ENCODE results near the gene RAB40B. TPM values are rescaled to one million over a fixed set of nuclear protein-coding genes. Genes with fewer than 3 reads are reported as not detected.

RAB40B gene, protein sequence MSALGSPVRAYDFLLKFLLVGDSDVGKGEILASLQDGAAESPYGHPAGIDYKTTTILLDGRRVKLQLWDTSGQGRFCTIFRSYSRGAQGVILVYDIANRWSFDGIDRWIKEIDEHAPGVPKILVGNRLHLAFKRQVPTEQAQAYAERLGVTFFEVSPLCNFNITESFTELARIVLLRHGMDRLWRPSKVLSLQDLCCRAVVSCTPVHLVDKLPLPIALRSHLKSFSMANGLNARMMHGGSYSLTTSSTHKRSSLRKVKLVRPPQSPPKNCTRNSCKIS
- total RNA-seq = 4.7 and 4.9 TPM in 2 replicates
- 2.5 TPM for total RNA-seq (2013)
- 2.4 and 8.0 TPM in 2 replicates for polyA plus RNA-seq
- polyA minus RNA-seq = 4.2 and 6.6 TPM in 2 replicates

DNA sequence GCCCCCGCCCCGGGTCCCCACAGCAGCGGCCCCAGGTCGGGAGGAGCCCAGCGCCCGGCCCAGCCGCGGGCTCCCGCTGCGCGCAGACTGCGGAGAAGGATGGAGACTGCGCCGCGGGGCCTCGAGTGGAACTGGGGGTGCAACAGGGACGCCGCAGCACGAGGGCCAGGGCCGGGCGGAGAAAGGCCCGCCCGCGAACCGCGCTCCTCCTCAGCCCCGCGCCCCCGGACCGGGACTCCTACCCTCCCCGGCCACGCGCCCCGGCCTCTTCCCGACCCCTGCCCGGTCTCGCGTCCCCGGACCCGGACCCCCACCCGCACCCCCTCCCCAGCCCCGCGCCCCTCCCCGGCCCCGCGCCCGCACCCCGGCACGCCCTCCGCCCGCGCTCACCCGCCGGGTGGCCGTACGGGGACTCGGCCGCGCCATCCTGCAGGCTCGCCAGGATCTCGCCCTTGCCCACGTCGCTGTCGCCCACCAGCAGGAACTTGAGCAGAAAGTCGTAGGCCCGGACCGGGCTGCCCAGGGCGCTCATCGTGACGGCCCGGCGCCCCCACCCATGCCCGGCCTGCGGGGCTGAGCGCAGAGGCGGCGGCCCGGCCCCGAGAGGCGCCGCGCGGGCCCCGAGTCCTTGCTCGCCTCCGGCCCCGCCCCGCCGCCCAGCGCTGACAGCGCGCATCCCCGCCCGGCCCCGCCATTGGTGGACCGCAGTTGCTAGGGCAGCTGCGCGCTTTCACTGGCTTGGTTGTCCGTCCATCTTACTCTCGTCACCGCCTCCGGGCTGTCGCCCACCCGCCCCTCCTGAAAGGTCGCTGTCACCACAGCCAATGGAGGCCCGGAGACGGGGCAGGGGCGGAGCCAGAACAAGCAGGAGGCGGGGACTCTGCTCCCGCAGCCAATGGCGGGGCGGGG is at the start of gene RAB40B:
Gene RAB40B (minus strand): TSS at position 634 of the 909 bp plus-strand sequence. CDS start 102 bp downstream, at position 532.
- intact Hi-C loops (cut with micrococcal nuclease) = loop anchor here (1.0 kb wide), 2 partner anchors 18 to 53 kb away; partner anchors contain the start of gene FN3KRP

More for the DNA sequence above, at the start of gene RAB40B:
- Histone ChIP-seq H3K79me2 (ENCODE audit: control insufficient read depth, insufficient read depth, low read length) (peaks cover 3% of the 10 kb centered on the region), H3K27ac (ENCODE audit: low read length in 2 of 2) (no peak within 1 kb of the TSS), H4K20me1 (ENCODE audit: control insufficient read depth, insufficient read depth, low read length, poor library complexity, severe bottlenecking) (peaks cover 5% of the 10 kb centered on the region), H3K27me3 (replicated peaks in 1 of 4; ENCODE audit: control extremely low read depth in 1 of 4, control insufficient read depth in 3 of 4, insufficient read depth in 4 of 4, low read length in 3 of 4) (peaks cover 0 to 11% (median 3%) of the 10 kb centered on the region in 4 experiments), H3K9me3 (ENCODE audit: control extremely low read depth in 1 of 3, control insufficient read depth in 2 of 3, insufficient read depth in 1 of 3, low read length in 2 of 3) (peaks cover 0 to 28% (median 7%) of the 10 kb centered on the region in 3 donors), H3K4me2 (replicated peaks; ENCODE audit: low read depth, low read length, poor library complexity, severe bottlenecking) (peak within 1 kb of the TSS; percentile 95), H3K9ac (ENCODE audit: low read length) (peak within 1 kb of the TSS; percentile 67), H2AFZ (ENCODE audit: insufficient read depth, low read depth, low read length, poor library complexity, severe bottlenecking) (peak within 1 kb of the TSS; percentile 86), H3K4me1 (ENCODE audit: control insufficient read depth in 2 of 2, insufficient read depth in 2 of 2, low read length in 2 of 2) (peaks cover 8 to 16% of the 10 kb centered on the region in 2 donors), H3K36me3 (replicated peaks in 1 of 2; ENCODE audit: control extremely low read depth in 1 of 2, control insufficient read depth in 1 of 2, extremely low read depth in 1 of 2, insufficient read depth in 2 of 2, low read length in 1 of 2) (no peaks in the 10 kb centered on the region), H3K4me3 (ENCODE audit: control extremely low read depth in 1 of 5, extremely low read depth in 1 of 5, insufficient read depth in 1 of 5, low read depth in 2 of 5, low read length in 4 of 5) (peak within 1 kb of the TSS; percentile 17 to 72 (median 61))
- H3K9me3 Mint-ChIP-seq (ENCODE audit: insufficient read depth) = peaks cover 6% of the 10 kb centered on the region
- H3K27ac Mint-ChIP-seq = peak within 1 kb of the TSS; percentile 64
- peak; percentile 99 for DNase-seq
- TF ChIP-seq, protein P1, sequence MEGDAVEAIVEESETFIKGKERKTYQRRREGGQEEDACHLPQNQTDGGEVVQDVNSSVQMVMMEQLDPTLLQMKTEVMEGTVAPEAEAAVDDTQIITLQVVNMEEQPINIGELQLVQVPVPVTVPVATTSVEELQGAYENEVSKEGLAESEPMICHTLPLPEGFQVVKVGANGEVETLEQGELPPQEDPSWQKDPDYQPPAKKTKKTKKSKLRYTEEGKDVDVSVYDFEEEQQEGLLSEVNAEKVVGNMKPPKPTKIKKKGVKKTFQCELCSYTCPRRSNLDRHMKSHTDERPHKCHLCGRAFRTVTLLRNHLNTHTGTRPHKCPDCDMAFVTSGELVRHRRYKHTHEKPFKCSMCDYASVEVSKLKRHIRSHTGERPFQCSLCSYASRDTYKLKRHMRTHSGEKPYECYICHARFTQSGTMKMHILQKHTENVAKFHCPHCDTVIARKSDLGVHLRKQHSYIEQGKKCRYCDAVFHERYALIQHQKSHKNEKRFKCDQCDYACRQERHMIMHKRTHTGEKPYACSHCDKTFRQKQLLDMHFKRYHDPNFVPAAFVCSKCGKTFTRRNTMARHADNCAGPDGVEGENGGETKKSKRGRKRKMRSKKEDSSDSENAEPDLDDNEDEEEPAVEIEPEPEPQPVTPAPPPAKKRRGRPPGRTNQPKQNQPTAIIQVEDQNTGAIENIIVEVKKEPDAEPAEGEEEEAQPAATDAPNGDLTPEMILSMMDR (IDR thresholded peaks at IDR 0.05) = no peak
- no peak for TF ChIP-seq EZH2 (IDR thresholded peaks at IDR 0.05; ENCODE audit: borderline replicate concordance, insufficient read depth, low read depth, low read length, poor library complexity, severe bottlenecking)
- under 1% methylated on average over 99 of the region's 112 CpGs for WGBS (ENCODE audit: insufficient coverage)
- ChIA-PET POLR2A (interaction anchor here (1.1 kb wide), 1 partner anchor 18 kb away, joined by 4 read pairs; the partner anchor contains the start of gene FN3KRP), CTCF (interaction anchor here (0.9 kb wide), 1 partner anchor 10 kb away, joined by 3 read pairs; no protein-coding TSS in a partner anchor)
- ATAC-seq (ENCODE audit: low read depth) = peak; percentile 97
- peaks cover 10% of the 10 kb centered on the region for H3K4me1 Mint-ChIP-seq
- H3K4me3 Mint-ChIP-seq = peak within 1 kb of the TSS; percentile 96
- peaks cover 4% of the 10 kb centered on the region for H3K27me3 Mint-ChIP-seq

Measured in B cell (primary cell).